Activated CD4-positive, CD25-positive, alpha-beta regulatory T cell treated with anti-CD3 and anti-CD28 coated beads, Interleukin-2, amount 50 U/mL, for 16 hours (primary cell): ENCODE measurements around the gene SLC12A5.

Source experiments
- DNase-seq: peaks from one replicate; pipeline ENCODE4 v3.0.0-alpha.2; 2020; ENCODE audit warnings: low read depth, low spot score

SLC12A5 gene

DNA sequence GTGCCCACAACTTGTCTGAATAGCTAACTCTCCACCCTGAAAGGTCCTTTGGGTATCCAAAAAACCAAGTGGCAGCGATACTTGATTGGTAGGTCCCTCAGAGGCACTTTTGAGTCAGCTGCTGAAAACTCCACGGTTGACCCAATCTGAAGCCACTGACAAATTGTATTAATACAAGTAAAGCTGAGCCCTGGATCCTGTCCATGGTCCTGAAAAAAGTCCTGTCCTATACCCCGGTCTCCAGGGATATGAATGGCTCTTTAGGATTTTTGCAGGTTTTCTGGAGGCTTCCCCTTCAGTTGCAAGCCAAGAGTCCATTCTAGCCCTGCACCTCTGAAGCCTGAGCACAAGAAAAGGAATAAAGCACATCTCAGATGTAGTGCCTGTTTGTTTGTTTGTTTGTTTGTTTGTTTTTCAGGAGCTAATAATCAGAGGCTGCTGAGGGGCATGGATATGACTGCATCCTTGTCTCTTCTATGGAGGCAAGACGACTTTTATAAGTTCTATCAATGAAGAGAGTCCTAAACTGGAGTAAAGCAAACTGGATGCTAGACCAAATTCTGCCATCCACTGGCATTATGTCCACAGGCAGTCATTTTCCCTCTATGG is 1.7 kb upstream of the SLC12A5 start:
- DNase-seq, result no peak

- DNase-seq, result no peak
These were observed 905 bp upstream of the SLC12A5 start for GRCh38 chr20:46028110-46028509.

- no peak for DNase-seq
These were observed 1.4 kb downstream of the SLC12A5 start for GRCh38 chr20:46030284-46031013.

GRCh38 chr20:46031014-46031569 is 2.1 kb downstream of the SLC12A5 start:
- no peak for DNase-seq

DNA sequence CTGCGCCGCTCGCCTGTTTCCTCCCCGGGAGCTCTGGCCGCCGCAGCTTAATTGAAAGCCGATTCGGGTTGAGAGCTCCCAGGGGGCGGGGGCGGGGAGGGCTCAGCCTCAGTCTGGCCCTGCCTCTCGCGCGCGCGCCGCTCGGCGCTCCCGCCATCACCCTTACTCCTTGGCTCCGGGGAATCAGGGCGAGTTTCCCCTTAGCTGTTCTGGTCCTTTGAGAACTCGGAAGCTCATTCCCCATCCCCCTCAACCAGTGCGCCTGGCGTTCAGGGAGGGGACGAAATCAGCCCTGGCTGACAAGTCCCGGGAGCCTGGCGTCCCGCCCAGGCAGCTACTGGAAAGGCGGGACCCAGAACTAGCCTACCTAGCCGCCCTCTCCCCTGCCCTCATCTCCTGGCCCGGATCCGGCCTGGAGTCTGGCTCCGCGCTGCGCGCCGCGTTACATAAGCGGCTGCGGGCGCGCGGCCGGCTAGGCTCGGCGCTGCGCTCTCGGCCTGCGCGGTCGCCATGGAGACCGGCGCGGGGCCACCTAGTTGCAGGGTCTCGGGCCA is 2.8 kb downstream of the SLC12A5 start:
- DNase-seq, result no peak

DNA sequence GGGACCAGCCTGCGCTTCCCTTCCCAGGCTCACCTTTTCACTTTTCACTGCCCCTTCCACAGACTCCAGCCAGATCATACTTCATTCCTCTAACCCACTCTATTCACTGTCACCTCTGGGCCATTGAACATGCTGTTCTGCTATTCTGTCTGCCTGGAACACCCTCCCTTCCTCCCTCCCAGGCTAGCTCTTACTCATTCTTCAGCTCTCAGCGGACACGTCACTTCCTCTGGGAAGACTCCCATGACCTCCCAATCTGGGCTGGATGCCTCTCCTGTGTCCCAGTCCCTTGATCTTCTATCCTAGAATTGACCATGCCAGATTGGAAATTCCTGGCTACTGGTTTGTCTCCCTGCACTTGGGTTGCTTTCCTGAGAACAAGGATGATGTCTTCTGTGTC is 5.0 kb downstream of the SLC12A5 start:
- no peak for DNase-seq

DNA sequence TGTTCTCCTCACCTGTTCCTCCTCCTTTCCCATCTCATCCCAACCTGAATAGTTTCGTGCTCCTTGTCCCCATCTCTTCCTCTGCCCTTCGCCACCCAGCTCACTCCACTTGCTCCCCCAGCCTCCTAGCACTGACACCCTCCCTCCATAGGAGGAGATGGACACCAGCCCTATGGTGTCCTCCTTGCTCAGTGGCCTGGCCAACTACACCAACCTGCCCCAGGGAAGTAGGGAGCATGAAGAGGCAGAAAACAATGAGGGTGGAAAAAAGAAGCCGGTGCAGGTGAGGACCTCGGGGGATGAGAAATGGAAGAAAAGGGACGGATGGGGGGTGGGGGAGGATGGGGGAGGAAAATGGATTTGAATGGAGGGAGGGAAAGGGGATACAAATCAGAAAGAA is 6.2 kb downstream of the SLC12A5 start:
- DNase-seq, result no peak

GRCh38 chr20:46035713-46036112 is 6.7 kb downstream of the SLC12A5 start:
- DNase-seq, result no peak

GRCh38 chr20:46036370-46036769 is 7.4 kb downstream of the SLC12A5 start:
- no peak for DNase-seq

DNA sequence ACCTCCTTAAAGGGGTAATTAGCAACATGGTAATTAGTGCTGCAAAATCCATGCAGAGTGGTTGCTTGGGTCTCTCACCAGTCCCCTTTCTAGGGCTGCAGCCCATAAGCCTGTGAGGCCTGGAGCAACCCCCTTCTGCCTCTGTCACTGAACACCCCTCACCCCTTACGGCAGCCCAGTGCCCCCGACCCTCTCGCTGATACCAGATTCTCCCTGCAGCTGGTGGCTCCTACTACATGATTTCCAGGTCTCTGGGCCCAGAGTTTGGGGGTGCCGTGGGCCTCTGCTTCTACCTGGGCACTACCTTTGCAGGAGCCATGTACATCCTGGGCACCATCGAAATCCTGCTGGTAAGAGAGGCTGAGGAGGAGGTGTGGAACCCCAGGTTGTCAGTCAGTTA is 8.0 kb downstream of the SLC12A5 start:
- no peak for DNase-seq

GRCh38 chr20:46040902-46041535 is 12.0 kb downstream of the SLC12A5 start:
- DNase-seq, result no peak

- no peak for DNase-seq
These were observed 14.5 kb downstream of the SLC12A5 start for GRCh38 chr20:46043556-46043955.

DNA sequence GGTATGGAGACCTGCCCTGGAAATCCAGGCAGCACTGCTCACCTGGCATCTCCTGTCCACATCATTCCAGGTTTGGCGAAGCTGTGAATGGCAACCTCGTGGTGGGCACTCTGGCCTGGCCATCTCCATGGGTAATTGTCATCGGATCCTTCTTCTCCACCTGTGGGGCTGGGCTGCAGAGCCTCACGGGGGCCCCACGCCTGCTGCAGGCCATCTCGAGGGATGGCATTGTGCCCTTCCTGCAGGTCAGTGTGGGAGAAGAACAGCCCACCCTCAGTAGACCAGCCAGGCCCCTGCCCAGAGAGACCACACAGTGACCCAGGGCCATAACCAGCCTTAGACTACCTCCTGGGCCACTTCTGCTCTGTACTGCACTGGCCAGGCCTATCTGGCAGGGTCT is 15.9 kb downstream of the SLC12A5 start:
- DNase-seq, result no peak

GRCh38 chr20:46046588-46047310 is 17.7 kb downstream of the SLC12A5 start:
- no peak for DNase-seq

- no peak for DNase-seq
These were observed 18.8 kb downstream of the SLC12A5 start for GRCh38 chr20:46047821-46048220.

DNA sequence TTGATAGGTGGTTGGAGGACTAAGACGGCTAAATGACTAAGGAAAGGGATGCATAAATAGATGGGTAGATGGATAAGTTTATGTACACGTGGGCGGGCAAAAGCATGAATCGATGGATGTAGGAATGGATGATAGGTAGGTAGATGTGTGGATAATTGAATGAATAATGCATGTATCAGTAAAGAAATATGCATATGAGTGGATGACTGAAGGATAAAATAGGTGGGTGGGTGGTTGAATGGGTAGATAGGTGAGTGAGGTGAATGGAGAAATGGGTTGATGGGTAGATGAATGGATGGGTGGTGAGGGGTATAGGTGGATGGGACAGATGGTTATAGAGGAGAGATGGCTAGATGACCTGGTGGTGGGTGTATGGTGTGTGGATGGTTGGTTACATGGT is 20.2 kb downstream of the SLC12A5 start:
- no peak for DNase-seq

DNA sequence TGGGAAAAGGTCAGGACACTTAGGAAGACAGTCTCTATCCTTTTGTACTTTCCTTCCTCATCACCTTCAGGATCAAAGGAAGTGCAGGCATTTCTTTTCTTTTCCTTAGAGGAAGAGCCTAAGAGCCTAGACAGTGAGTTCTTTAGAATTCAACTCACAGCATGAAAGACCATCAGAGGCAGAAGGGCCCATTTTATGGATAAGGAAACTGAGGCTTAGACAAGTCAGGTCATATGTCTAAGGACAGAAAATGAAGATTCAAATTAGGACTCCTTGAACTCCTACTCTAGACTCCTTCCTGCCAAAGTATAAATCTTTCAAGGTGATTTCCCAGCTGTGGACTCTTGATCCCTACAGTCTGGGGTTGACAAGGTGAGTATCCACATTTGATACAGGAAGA is 20.8 kb downstream of the SLC12A5 start:
- no peak for DNase-seq

- DNase-seq, result no peak
These were observed 21.4 kb downstream of the SLC12A5 start for GRCh38 chr20:46050444-46050843.

DNA sequence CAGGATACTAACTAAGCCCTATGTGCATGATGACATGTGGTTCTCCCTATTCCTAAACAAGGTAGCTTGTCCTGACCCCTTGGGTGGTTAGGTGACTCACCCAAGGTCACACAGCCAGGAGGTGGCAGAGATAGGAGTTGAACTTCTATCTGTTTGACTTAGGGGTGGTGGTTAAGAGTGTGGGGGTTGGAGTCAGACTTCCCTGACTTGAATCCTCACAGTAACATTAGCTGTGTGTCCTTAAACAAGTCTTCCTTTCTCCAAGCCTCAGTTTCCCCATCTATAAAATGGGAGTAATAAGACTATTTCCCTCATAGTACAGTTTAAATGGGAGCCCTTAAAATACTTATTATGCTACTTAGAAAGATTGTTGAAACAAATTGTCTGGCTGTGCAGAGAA is 21.9 kb downstream of the SLC12A5 start:
- DNase-seq, result no peak

- DNase-seq, result no peak
These were observed 22.7 kb downstream of the SLC12A5 start for GRCh38 chr20:46051556-46052308.

GRCh38 chr20:46053416-46053815 is 24.4 kb downstream of the SLC12A5 start:
- DNase-seq, result no peak
